AG04449 (cell line): ENCODE data around the gene COG6.
A peak's percentile ranks its signal among the peaks of the same experiment; 100 is the strongest.

Source experiments
- CTCF ChIA-PET: fragments of 350-600 bp; formaldehyde crosslinking; extraction: SDS; loops from one replicate; lab custom pipeline; 2021; ENCODE audit warnings: antibody characterized with exemption; lab: Yijun Ruan, JAX
- POLR2A ChIA-PET: fragments of 400-600, 350-600 bp; formaldehyde crosslinking; extraction: SDS; loops from one replicate; lab custom pipeline; 2020; ENCODE audit warnings: antibody characterized with exemption, inconsistent platforms; lab: Yijun Ruan, JAX
- DNase-seq: peaks from one replicate; pipeline ENCODE4 v3.0.0-alpha.2; 2010; ENCODE audit warnings: low read depth, low spot score
- H3K4me3 ChIP-seq: 2 replicates; pipeline ENCODE4 v1.5.1; 2011; ENCODE audit warnings: low read depth, mild to moderate bottlenecking, control low read depth, low read length
- TF ChIP-seq, protein P1 (sequence below): IDR thresholded peaks from one replicate; pipeline ENCODE4 v1.5.1; 2011; ENCODE audit warnings: mild to moderate bottlenecking, moderate library complexity, low read length, control low read depth, inconsistent platforms; ENCODE audit not compliant: insufficient read depth; ENCODE audit errors: missing control alignments

Gene COG6

DNA sequence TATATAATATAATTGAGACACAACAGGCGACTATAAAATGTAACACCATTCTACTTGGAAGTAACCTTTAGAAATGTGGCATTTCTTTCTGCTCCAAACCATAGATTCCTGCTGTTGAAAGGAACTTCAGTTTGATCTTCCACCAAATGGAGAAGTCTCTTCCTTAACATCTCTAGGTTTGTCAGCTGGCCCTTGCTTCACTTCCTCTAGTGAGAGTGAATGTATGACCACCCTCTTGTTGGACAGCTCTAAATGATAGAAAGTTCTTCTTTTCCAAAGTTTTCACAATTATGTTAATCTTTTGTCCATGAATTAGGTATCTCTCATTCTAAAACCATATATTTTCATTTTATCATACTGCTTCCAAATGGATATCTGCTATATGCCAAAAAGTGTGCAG lies 13.8 kb upstream of the COG6 start:
- no peak for DNase-seq
- ChIA-PET CTCF (no interaction called here), POLR2A (no interaction called here)
- TF ChIP-seq, protein P1, sequence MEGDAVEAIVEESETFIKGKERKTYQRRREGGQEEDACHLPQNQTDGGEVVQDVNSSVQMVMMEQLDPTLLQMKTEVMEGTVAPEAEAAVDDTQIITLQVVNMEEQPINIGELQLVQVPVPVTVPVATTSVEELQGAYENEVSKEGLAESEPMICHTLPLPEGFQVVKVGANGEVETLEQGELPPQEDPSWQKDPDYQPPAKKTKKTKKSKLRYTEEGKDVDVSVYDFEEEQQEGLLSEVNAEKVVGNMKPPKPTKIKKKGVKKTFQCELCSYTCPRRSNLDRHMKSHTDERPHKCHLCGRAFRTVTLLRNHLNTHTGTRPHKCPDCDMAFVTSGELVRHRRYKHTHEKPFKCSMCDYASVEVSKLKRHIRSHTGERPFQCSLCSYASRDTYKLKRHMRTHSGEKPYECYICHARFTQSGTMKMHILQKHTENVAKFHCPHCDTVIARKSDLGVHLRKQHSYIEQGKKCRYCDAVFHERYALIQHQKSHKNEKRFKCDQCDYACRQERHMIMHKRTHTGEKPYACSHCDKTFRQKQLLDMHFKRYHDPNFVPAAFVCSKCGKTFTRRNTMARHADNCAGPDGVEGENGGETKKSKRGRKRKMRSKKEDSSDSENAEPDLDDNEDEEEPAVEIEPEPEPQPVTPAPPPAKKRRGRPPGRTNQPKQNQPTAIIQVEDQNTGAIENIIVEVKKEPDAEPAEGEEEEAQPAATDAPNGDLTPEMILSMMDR, result no peak
- H3K4me3 ChIP-seq, result no peak overlapping the region

DNA sequence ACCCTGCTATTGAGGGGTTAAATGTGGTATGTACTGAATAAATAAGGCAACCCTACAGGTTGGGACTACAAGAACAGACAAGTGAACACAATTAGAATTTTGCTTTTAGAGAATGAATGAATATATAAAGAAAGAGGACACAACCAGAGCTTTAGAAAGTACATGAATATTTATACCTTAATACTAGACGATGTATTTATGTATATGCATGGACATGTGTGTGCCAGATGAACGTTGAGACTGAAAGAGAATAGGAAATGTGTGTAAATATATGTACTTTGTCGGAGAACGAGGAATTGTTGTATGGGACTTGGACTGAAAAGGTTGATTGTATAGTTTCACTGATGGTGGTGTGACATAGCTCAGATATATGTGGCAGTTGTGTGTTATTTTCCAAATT lies 9.3 kb upstream of the COG6 start:
- CTCF ChIA-PET, result interaction anchor here (0.6 kb wide), 1 partner anchor 629 kb away, joined by 3 read pairs; no protein-coding TSS in a partner anchor
- TF ChIP-seq, protein P1, result no peak
- no peak for DNase-seq
- no peak overlapping the region for H3K4me3 ChIP-seq
- POLR2A ChIA-PET, result no interaction called here

GRCh38 chr13:39655041-39655568 lies 357 bp upstream of the COG6 start:
- ChIA-PET CTCF (interaction anchor here (1.4 kb wide), 1 partner anchor 43 kb away, joined by 4 read pairs; no protein-coding TSS in a partner anchor), POLR2A (no interaction called here)
- peak overlapping the region; percentile 89 for H3K4me3 ChIP-seq
- DNase-seq, result no peak
- TF ChIP-seq, protein P1, result no peak

- TF ChIP-seq, protein P1, result no peak
- DNase-seq, result no peak
- POLR2A ChIA-PET, result no interaction called here
- peak overlapping the region; percentile 89 for H3K4me3 ChIP-seq
- CTCF ChIA-PET, result interaction anchor here (0.6 kb wide), 1 partner anchor 11 kb away, joined by 4 read pairs; no protein-coding TSS in a partner anchor
Measured at GRCh38 chr13:39656325-39656677, 839 bp downstream of the COG6 start.

DNA sequence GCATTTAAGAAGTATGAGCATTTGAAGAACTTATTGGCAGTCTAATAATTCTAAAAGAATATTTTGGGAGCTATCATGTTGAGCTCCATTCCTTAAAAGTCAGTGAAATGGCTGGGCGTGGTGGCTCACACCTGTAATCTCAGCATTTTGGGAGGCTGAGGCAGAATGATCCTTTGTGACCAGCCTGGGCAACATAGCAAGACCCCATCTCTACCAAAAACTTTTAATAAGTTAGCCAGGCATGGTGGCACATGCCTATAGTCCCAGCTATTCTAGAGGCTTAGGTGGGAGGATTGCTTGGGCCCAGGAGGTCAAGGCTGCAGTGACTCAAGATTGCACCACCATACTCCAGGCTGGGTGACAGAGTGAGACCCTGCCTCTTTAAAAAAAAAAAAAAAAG lies 8.0 kb downstream of the COG6 start:
- TF ChIP-seq, protein P1, result no peak
- CTCF ChIA-PET, result interaction anchor here (0.9 to 1.3 kb wide), 3 partner anchors 12 to 519 kb away, joined by 3 to 5 read pairs (median 3); no protein-coding TSS in a partner anchor
- POLR2A ChIA-PET, result no interaction called here
- no peak overlapping the region for H3K4me3 ChIP-seq
- DNase-seq, result no peak

GRCh38 chr13:39663958-39664357 lies 8.5 kb downstream of the COG6 start:
- no peak overlapping the region for H3K4me3 ChIP-seq
- CTCF ChIA-PET, result interaction anchor here (0.9 to 1.2 kb wide), 2 partner anchors 12 to 519 kb away, joined by 3 read pairs; no protein-coding TSS in a partner anchor
- no peak for DNase-seq
- POLR2A ChIA-PET, result no interaction called here
- TF ChIP-seq, protein P1, result no peak
